HUDEP-2 (cell line): Measurements from ENCODE around the gene HSP90B1.

Experiments used
- DNase-seq, 76 experiments: peaks; one replicate each; lab custom pipeline; 2025; ENCODE audit not compliant: unreplicated experiment in 76 of 76; lab: John Stamatoyannopoulos, UW

Gene HSP90B1

GRCh38 chr12:103929046-103929783 is 995 bp upstream of the HSP90B1 start:
- peak in 68 of 76 experiments; percentile 10 to 90 (median 72) for DNase-seq

GRCh38 chr12:103929784-103930033 is 501 bp upstream of the HSP90B1 start:
- DNase-seq: peak in 43 of 76 experiments; percentile 36 to 93 (median 85)

GRCh38 chr12:103930787-103931735 is 851 bp downstream of the HSP90B1 start:
- peak in 11 of 76 experiments; percentile 2 to 46 (median 7) for DNase-seq

GRCh38 chr12:103933237-103933636 is 3.0 kb downstream of the HSP90B1 start:
- DNase-seq: no peak

GRCh38 chr12:103936679-103937078 is 6.5 kb downstream of the HSP90B1 start:
- no peak for DNase-seq

- DNase-seq: no peak
Observed at GRCh38 chr12:103944964-103945363, 14.8 kb downstream of the HSP90B1 start.

GRCh38 chr12:103947871-103948555 is 17.8 kb downstream of the HSP90B1 start:
- no peak for DNase-seq

GRCh38 chr12:103948746-103949406 is 18.7 kb downstream of the HSP90B1 start:
- DNase-seq: no peak

- no peak for DNase-seq
Observed at GRCh38 chr12:103952497-103952896, 22.3 kb downstream of the HSP90B1 start.

- peak in 5 of 76 experiments; percentile 7 to 49 (median 18) for DNase-seq
Observed at GRCh38 chr12:103955811-103956508, 25.8 kb downstream of the HSP90B1 start.

GRCh38 chr12:103956509-103957027 is 26.4 kb downstream of the HSP90B1 start:
- DNase-seq: peak in 16 of 76 experiments; percentile 26 to 67 (median 44)

- DNase-seq: no peak
Observed at GRCh38 chr12:103957865-103958388, 27.7 kb downstream of the HSP90B1 start.

- no peak for DNase-seq
Observed at GRCh38 chr12:103958621-103959020, 28.4 kb downstream of the HSP90B1 start.

- peak in 5 of 76 experiments; percentile 22 to 46 (median 32) for DNase-seq
Observed at GRCh38 chr12:103960616-103961227, 30.5 kb downstream of the HSP90B1 start.

- DNase-seq: no peak
Observed at GRCh38 chr12:103962493-103962892, 32.3 kb downstream of the HSP90B1 start.

GRCh38 chr12:103964805-103965204 is 34.6 kb downstream of the HSP90B1 start:
- no peak for DNase-seq

- no peak for DNase-seq
Observed at GRCh38 chr12:103965255-103965589, 35.0 kb downstream of the HSP90B1 start.

- DNase-seq: peak in 75 of 76 experiments; percentile 64 to 97 (median 93)
Observed at GRCh38 chr12:103965590-103966504, 35.6 kb downstream of the HSP90B1 start, which contains the start of gene TDG. TDG (plus strand) TSS chr12:103965872; CDS start chr12:103966038, 166 bp downstream.
